Hepatocyte (in vitro differentiated cells): Measurements from ENCODE around the gene CENPP.

Experiments
- CTCF ChIP-seq: fragments of 200-600 bp; sonication (generic); IDR thresholded peaks from 2 replicates; pipeline ENCODE4 v1.5.1; 2016; ENCODE audit warnings: antibody characterized with exemption, mild to moderate bottlenecking; ENCODE audit not compliant: poor library complexity
- EZH2 ChIP-seq: fragments of 200-600 bp; sonication (generic); IDR thresholded peaks from 2 replicates; pipeline ENCODE4 v1.6.1; 2016; ENCODE audit warnings: antibody characterized with exemption, mild to moderate bottlenecking, borderline replicate concordance
- EZH2phosphoT487 ChIP-seq: fragments of 200-600 bp; sonication (generic); IDR thresholded peaks from one replicate; pipeline ENCODE4 v1.6.1; 2018; ENCODE audit warnings: antibody characterized with exemption, mild to moderate bottlenecking, low read depth, moderate library complexity; ENCODE audit not compliant: unreplicated experiment, severe bottlenecking

- TF ChIP-seq EZH2 (no peak), CTCF (no peak), EZH2phosphoT487 (no peak)
Measured at GRCh38 chr9:92598382-92598781, 272.6 kb downstream of the CENPP start.
